Upper lobe of left lung (tissue), 6 donors: ENCODE measurements around the gene SLC25A26. TPM values are rescaled to one million over a fixed set of nuclear protein-coding genes. Genes with fewer than 3 reads are reported as not detected.
"Not testable (repeated sequence)": the region's sequence is repeated elsewhere in the genome, so short reads cannot be mapped to it uniquely, and the experiment has no call there.

Source experiments
- ATAC-seq, 2 donors: fragments of 200-7000 bp; cut with Tn5 transposase; one replicate each; pipeline ENCODE4 v1.9.1; 2022; ENCODE audit warnings: mild to moderate bottlenecking in 2 of 2, moderate library complexity in 2 of 2; ENCODE audit not compliant: low FRiP score in 2 of 2
- DNase-seq, 2 donors: peaks; one replicate each; pipeline ENCODE4 v3.0.0-alpha.2; 2019 to 2020
- H3K27ac ChIP-seq, 4 donors: fragments of 200-600 bp; sonication (generic); one replicate each; pipeline ENCODE4 v1.5.1; 2016 to 2019
- H3K27me3 ChIP-seq, 4 donors: fragments of 200-600 bp; sonication (generic); one replicate each; pipeline ENCODE4 v1.5.1; 2017 to 2019
- H3K36me3 ChIP-seq, 4 donors: fragments of 200-600 bp; sonication (generic); one replicate each; pipeline ENCODE4 v1.5.1; 2016 to 2019
- H3K4me1 ChIP-seq, 4 donors: fragments of 200-600 bp; sonication (generic); one replicate each; pipeline ENCODE4 v1.5.1; 2018 to 2019
- H3K4me3 ChIP-seq, 4 donors: fragments of 200-600 bp; sonication (generic); one replicate each; pipeline ENCODE4 v1.5.1; 2017 to 2019; ENCODE audit warnings: mild to moderate bottlenecking in 2 of 4, moderate library complexity in 1 of 4
- H3K9me3 ChIP-seq, 4 donors: fragments of 200-600 bp; sonication (generic); one replicate each; pipeline ENCODE4 v1.5.1; 2018 to 2019
- CTCF ChIP-seq, 6 experiments: fragments of 450-650 bp in 4 of 6; fragments of 200-600 bp in 2 of 6; sonication (generic) in 2 of 6; IDR thresholded peaks; one replicate each; pipeline ENCODE4 v1.5.1; 2016 to 2019; ENCODE audit warnings: antibody characterized with exemption in 6 of 6
- EP300 ChIP-seq, 4 donors: sonication (generic); formaldehyde crosslinking; IDR thresholded peaks; one replicate each; pipeline ENCODE4 v1.5.1; 2017; ENCODE audit warnings: antibody characterized with exemption in 4 of 4, control low read depth in 2 of 4
- POLR2A ChIP-seq, 4 donors: fragments of 450-650 bp; IDR thresholded peaks; one replicate each; pipeline ENCODE4 v1.5.1; 2016 to 2017; ENCODE audit warnings: antibody characterized with exemption in 4 of 4, mild to moderate bottlenecking in 2 of 4
- POLR2AphosphoS5 ChIP-seq, 2 donors: sonication (generic); formaldehyde crosslinking; IDR thresholded peaks; one replicate each; pipeline ENCODE4 v1.5.1; 2017; ENCODE audit warnings: antibody characterized with exemption in 2 of 2
- WGBS, 2 donors: methylation state at CpG; one replicate each; pipeline ENCODE4 v1.1.5; 2017 to 2018; 5-methylcytosine and 5-hydroxymethylcytosine counted together
- total RNA-seq, 6 donors: library from RNA; depleted of rRNA in 4 of 6; stranded (reverse); fragments of >200 nt in 4 of 6; gene quantifications; one replicate each; pipeline versions ENCODE4 v1.1.0 to v1.2.1, GENCODE V29; 2016 to 2021
- donor health status: DM: no; HTN: no; CAD: no; lungs with moderate emphysema.
- donor health status: DM: no; HTN: yes; CAD: no; lungs with severe emphysema.

Gene SLC25A26
- total RNA-seq, 6 donors from 2014 or later: 8.4 to 18.8 (median 17.0) TPM

GRCh38 chr3:66272016-66272415 is 51.2 kb downstream of the SLC25A26 start:
- no peaks in the 10 kb centered on the region for H3K36me3 ChIP-seq
- no peak for TF ChIP-seq POLR2A (IDR thresholded peaks at IDR 0.05)
- TF ChIP-seq CTCF (IDR thresholded peaks at IDR 0.05): no peak
- no peak for TF ChIP-seq POLR2AphosphoS5 (IDR thresholded peaks at IDR 0.05)
- no peak for TF ChIP-seq EP300 (IDR thresholded peaks at IDR 0.05)
- WGBS, 2 donors: 79 to 85% methylated on average over 1 of the region's 1 CpG
- peaks cover 0 to 11% (median 5%) of the 10 kb centered on the region in 4 donors for H3K4me1 ChIP-seq
- no peaks in the 10 kb centered on the region for H3K27me3 ChIP-seq
- ATAC-seq: no peak
- no peak overlapping the region for H3K27ac ChIP-seq
- H3K9me3 ChIP-seq: no peaks in the 10 kb centered on the region
- no peak overlapping the region for H3K4me3 ChIP-seq
- DNase-seq: no peak

- not testable (repeated sequence) for H3K4me1 ChIP-seq, DNase-seq, H3K4me3 ChIP-seq, H3K27me3 ChIP-seq, ATAC-seq, H3K36me3 ChIP-seq, H3K27ac ChIP-seq, H3K9me3 ChIP-seq
- WGBS, 2 donors: 92 to 96% methylated on average over 5 to 6 of the region's 6 CpGs
Measured at GRCh38 chr3:66274837-66275236, 54.0 kb downstream of the SLC25A26 start.

- DNase-seq (peak in 1 of 2 donors; percentile 32), ATAC-seq (peak in 1 of 2 donors; percentile 71)
- no peak for TF ChIP-seq EP300 (IDR thresholded peaks at IDR 0.05)
- TF ChIP-seq POLR2AphosphoS5 (IDR thresholded peaks at IDR 0.05): no peak
- peak in 5 of 6 experiments; percentile 53 to 70 (median 57) for TF ChIP-seq CTCF (IDR thresholded peaks at IDR 0.05)
- Histone ChIP-seq H3K27ac (no peak overlapping the region), H3K27me3 (no peaks in the 10 kb centered on the region), H3K9me3 (no peaks in the 10 kb centered on the region), H3K4me1 (no peaks in the 10 kb centered on the region), H3K4me3 (no peak overlapping the region), H3K36me3 (no peaks in the 10 kb centered on the region)
- 8% methylated on average over 3 of the region's 3 CpGs for WGBS, 2 donors
Measured at GRCh38 chr3:66276705-66277274, 56.0 kb downstream of the SLC25A26 start.

- TF ChIP-seq CTCF (IDR thresholded peaks at IDR 0.05) (no peak), EP300 (IDR thresholded peaks at IDR 0.05) (no peak), POLR2A (IDR thresholded peaks at IDR 0.05) (no peak), POLR2AphosphoS5 (IDR thresholded peaks at IDR 0.05) (no peak)
- WGBS, 2 donors: 79 to 81% methylated on average over 1 of the region's 1 CpG
- no peak overlapping the region for H3K4me3 ChIP-seq
- no peak overlapping the region for H3K27ac ChIP-seq
- H3K27me3 ChIP-seq: no peaks in the 10 kb centered on the region
- no peaks in the 10 kb centered on the region for H3K4me1 ChIP-seq
- no peaks in the 10 kb centered on the region for H3K9me3 ChIP-seq
- ATAC-seq: no peak
- DNase-seq: no peak
- no peaks in the 10 kb centered on the region for H3K36me3 ChIP-seq
Measured at GRCh38 chr3:66279168-66279567, 58.4 kb downstream of the SLC25A26 start.

- 87 to 89% methylated on average over 3 of the region's 3 CpGs for WGBS, 2 donors
- no peak for TF ChIP-seq POLR2AphosphoS5 (IDR thresholded peaks at IDR 0.05)
- no peak for TF ChIP-seq CTCF (IDR thresholded peaks at IDR 0.05)
- no peak for TF ChIP-seq EP300 (IDR thresholded peaks at IDR 0.05)
- no peak for TF ChIP-seq POLR2A (IDR thresholded peaks at IDR 0.05)
Measured at GRCh38 chr3:66280304-66280703, 59.5 kb downstream of the SLC25A26 start.

GRCh38 chr3:66291922-66292321 is 71.1 kb downstream of the SLC25A26 start:
- not testable (repeated sequence) for ATAC-seq, H3K27me3 ChIP-seq, H3K9me3 ChIP-seq, DNase-seq, H3K36me3 ChIP-seq, H3K27ac ChIP-seq, H3K4me1 ChIP-seq, H3K4me3 ChIP-seq
- WGBS, 2 donors: 72 to 85% methylated on average over 4 of the region's 4 CpGs

More at GRCh38 chr3:66280304-66280703, 59.5 kb downstream of the SLC25A26 start:
- ATAC-seq (no peak), DNase-seq (no peak)
- Histone ChIP-seq H3K27ac (no peak overlapping the region), H3K4me3 (no peak overlapping the region), H3K27me3 (no peaks in the 10 kb centered on the region), H3K4me1 (no peaks in the 10 kb centered on the region), H3K9me3 (no peaks in the 10 kb centered on the region), H3K36me3 (no peaks in the 10 kb centered on the region)
